ENCODE measurements around the gene MATN1. TPM values are rescaled to one million over a fixed set of nuclear protein-coding genes. Genes with fewer than 3 reads are reported as not detected.

Gene MATN1
- total and polyA plus RNA-seq, 4 donors: 0.19 TPM; not detected in 3

GRCh38 chr1:30724655-30725421 is 1.5 kb upstream of the MATN1 start:
- WGBS: 94% methylated on average over 5 of the region's 5 CpGs
- Histone ChIP-seq H3K4me3 (ENCODE audit: low read depth in 1 of 3, low read length in 3 of 3) (no peak overlapping the region), H3K9ac (ENCODE audit: low read depth in 1 of 2, low read length in 2 of 2) (no peak overlapping the region), H3K27me3 (ENCODE audit: control insufficient read depth in 4 of 4, insufficient read depth in 4 of 4, low read length in 3 of 4) (no peaks in the 10 kb centered on the region), H3K27ac (ENCODE audit: low read depth in 1 of 2, low read length in 2 of 2) (no peak overlapping the region), H3K36me3 (ENCODE audit: control insufficient read depth in 4 of 4, insufficient read depth in 3 of 4, low read depth in 1 of 4, low read length in 3 of 4) (peaks cover 0 to 10% (median 1%) of the 10 kb centered on the region in 4 donors), H3K9me3 (ENCODE audit: control insufficient read depth in 4 of 4, low read length in 3 of 4) (no peaks in the 10 kb centered on the region), H3K4me1 (ENCODE audit: control insufficient read depth in 4 of 4, insufficient read depth in 4 of 4, low read length in 3 of 4) (no peaks in the 10 kb centered on the region)
- DNase-seq (ENCODE audit: low spot score): no peak
- TF ChIP-seq ZBTB33 (IDR thresholded peaks at IDR 0.05) (no peak), MAX (IDR thresholded peaks at IDR 0.05) (no peak)

GRCh38 chr1:30724175-30724574 is 790 bp upstream of the MATN1 start:
- no peaks in the 10 kb centered on the region for H3K9me3 ChIP-seq (ENCODE audit: control insufficient read depth in 4 of 4, low read length in 3 of 4)
- H3K36me3 ChIP-seq (ENCODE audit: control insufficient read depth in 4 of 4, insufficient read depth in 3 of 4, low read depth in 1 of 4, low read length in 3 of 4): peaks cover 0 to 10% (median 1%) of the 10 kb centered on the region in 4 donors
- WGBS: 95% methylated on average over 2 of the region's 2 CpGs
- no peak overlapping the region for H3K4me3 ChIP-seq (ENCODE audit: low read depth in 1 of 3, low read length in 3 of 3)
- no peak for TF ChIP-seq ATF3 (IDR thresholded peaks at IDR 0.05)
- no peak for TF ChIP-seq ZBTB33 (IDR thresholded peaks at IDR 0.05)
- no peak for TF ChIP-seq NR2F2 (IDR thresholded peaks at IDR 0.05)
- TF ChIP-seq SP1 (IDR thresholded peaks at IDR 0.05): no peak
- no peak for TF ChIP-seq RAD21 (IDR thresholded peaks at IDR 0.05)
- no peak for TF ChIP-seq JUND (IDR thresholded peaks at IDR 0.05)
- no peak for TF ChIP-seq HNF4A (conservative IDR thresholded peaks at IDR 0.05)
- TF ChIP-seq CTCF (IDR thresholded peaks at IDR 0.05; ENCODE audit: low read depth, low read length, missing input control): no peak
- TF ChIP-seq YY1 (IDR thresholded peaks at IDR 0.05): no peak
- no peak for TF ChIP-seq GABPA (IDR thresholded peaks at IDR 0.05 in 1 of 2, conservative IDR thresholded peaks at IDR 0.05 in 1 of 2)
- no peak for TF ChIP-seq MAX (IDR thresholded peaks at IDR 0.05)
- TF ChIP-seq EGR1 (IDR thresholded peaks at IDR 0.05; ENCODE audit: low read depth in 2 of 2): no peak
- TF ChIP-seq FOXA2 (IDR thresholded peaks at IDR 0.05): no peak
- no peak for TF ChIP-seq TAF1 (conservative IDR thresholded peaks at IDR 0.05)
- TF ChIP-seq RXRA (IDR thresholded peaks at IDR 0.05): no peak
- no peak for TF ChIP-seq FOXA1 (IDR thresholded peaks at IDR 0.05)
- no peak for TF ChIP-seq REST (IDR thresholded peaks at IDR 0.05)
- no peak overlapping the region for H3K9ac ChIP-seq (ENCODE audit: low read depth in 1 of 2, low read length in 2 of 2)
- H3K27ac ChIP-seq (ENCODE audit: low read depth in 1 of 2, low read length in 2 of 2): no peak overlapping the region
- peaks cover 0 to 5% (median 0%) of the 10 kb centered on the region in 4 donors for H3K4me1 ChIP-seq (ENCODE audit: control insufficient read depth in 4 of 4, insufficient read depth in 4 of 4, low read length in 3 of 4)
- no peaks in the 10 kb centered on the region for H3K27me3 ChIP-seq (ENCODE audit: control insufficient read depth in 4 of 4, insufficient read depth in 4 of 4, low read length in 3 of 4)
- no peak for DNase-seq (ENCODE audit: low spot score)
